Measurements from ENCODE around the gene MCEE. TPM values are rescaled to one million over a fixed set of nuclear protein-coding genes. Genes with fewer than 3 reads are reported as not detected.

MCEE gene
- total RNA-seq, 3 donors from 2014 or later: 18.2 to 22.8 (median 19.1) TPM

DNA sequence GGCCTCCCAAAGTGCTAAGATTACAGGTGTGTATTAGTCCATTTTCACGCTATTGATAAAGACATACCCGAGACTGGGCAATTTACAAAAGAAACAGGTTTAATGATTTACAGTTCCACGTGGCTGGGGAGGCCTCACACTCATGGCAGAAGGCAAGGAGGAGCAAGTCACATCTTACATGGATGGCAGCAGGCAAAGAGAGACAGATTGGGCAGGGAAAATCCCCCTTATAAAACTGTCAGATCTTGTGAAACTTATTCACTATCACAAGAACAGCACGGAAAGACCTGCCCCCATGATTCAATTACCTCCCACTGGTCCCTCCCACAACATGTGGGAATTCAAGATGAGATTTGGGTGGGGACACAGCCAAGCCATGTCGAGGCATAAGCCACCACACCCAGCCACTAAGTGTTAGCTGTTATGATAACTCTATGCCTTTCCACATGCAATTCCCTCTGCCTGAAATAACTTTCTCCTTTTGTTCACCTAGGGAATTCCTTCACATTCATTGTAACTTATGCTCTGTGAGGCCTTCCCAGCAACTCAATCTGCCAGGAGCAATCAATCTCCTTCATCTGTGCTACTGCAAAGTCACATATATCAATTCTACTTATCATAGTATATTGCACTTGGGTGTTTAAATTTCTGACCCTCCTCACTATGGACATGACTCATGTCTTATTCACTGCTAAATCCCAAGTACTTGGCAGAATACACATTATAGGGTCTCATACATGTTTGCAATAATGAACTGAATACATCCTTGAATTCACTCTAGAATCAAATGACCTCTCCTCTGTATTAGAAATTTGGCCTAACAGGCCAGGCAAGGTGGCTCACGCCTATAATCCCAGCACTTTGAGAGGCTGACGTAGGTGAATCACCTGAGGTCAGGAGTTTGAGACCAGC lies 7.4 kb downstream of the MCEE start:
- Histone ChIP-seq H3K4me3 (no peak overlapping the region), H3K9me3 (no peaks in the 10 kb centered on the region), H3K4me1 (ENCODE audit: low read depth) (no peaks in the 10 kb centered on the region), H3K36me3 (ENCODE audit: low read depth) (no peaks in the 10 kb centered on the region)
- no peak for DNase-seq
- intact Hi-C loops (cut with DNase I, micrococcal nuclease): no loop called here
- no peak for TF ChIP-seq CTCF (IDR thresholded peaks at IDR 0.05)
- no peak for ATAC-seq

GRCh38 chr2:71121479-71121878 lies 8.6 kb downstream of the MCEE start:
- no peak for TF ChIP-seq CTCF (IDR thresholded peaks at IDR 0.05)
- no peaks in the 10 kb centered on the region for H3K4me1 ChIP-seq (ENCODE audit: low read depth)
- intact Hi-C loops (cut with DNase I, micrococcal nuclease): no loop called here
- no peak for DNase-seq
- no peak for ATAC-seq
- H3K36me3 ChIP-seq (ENCODE audit: low read depth): no peaks in the 10 kb centered on the region
- H3K9me3 ChIP-seq: no peaks in the 10 kb centered on the region
- H3K4me3 ChIP-seq: no peak overlapping the region

DNA sequence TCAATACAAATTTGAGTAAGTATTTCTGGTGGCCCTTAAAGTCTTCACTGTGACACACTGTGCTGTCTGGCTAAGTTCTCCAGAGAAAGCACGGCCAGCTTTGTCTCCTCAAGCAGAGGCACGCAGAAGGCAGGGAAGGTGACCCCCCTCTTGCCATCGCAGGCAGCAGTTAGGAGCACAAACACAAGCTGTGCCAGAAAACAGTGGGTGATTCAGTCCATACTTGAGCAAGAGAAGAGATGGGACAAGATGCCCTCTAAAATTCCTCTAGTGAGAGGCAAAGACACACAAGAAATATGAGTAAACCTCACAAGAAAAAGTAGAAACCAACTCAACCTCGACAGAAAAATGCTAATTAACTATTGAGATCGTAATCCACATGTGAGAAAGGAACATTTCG lies 9.8 kb downstream of the MCEE start:
- DNase-seq: no peak
- no peaks in the 10 kb centered on the region for H3K4me1 ChIP-seq (ENCODE audit: low read depth)
- H3K4me3 ChIP-seq: no peak overlapping the region
- no peak for ATAC-seq
- TF ChIP-seq CTCF (IDR thresholded peaks at IDR 0.05): no peak
- H3K36me3 ChIP-seq (ENCODE audit: low read depth): no peaks in the 10 kb centered on the region
- intact Hi-C loops (cut with DNase I, micrococcal nuclease): no loop called here
- H3K9me3 ChIP-seq: no peaks in the 10 kb centered on the region

DNA sequence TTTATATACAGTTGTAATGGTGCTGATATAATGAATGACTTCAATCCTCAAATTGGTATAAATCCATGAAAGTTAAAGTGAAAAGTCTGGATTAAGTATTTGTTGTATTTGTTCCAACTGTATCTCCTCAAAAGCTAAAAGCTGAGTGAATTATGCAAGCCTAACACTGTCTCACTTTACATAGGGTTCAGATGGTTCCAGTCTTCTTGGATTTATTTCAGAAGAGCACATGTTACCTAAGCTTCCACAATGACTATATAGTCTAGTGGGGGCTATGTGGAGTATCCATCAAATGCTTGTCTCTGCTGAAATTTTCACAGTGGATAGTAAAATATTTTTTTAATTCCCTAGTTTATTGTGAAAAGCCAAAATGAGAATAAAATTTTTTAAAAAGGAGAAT lies 13.0 kb downstream of the MCEE start:
- no peak for DNase-seq
- no peaks in the 10 kb centered on the region for H3K9me3 ChIP-seq
- H3K4me1 ChIP-seq (ENCODE audit: low read depth): no peaks in the 10 kb centered on the region
- no peak for ATAC-seq
- no peak overlapping the region for H3K4me3 ChIP-seq
- no peaks in the 10 kb centered on the region for H3K36me3 ChIP-seq (ENCODE audit: low read depth)
- intact Hi-C loops (cut with DNase I, micrococcal nuclease): no loop called here
- no peak for TF ChIP-seq CTCF (IDR thresholded peaks at IDR 0.05)

DNA sequence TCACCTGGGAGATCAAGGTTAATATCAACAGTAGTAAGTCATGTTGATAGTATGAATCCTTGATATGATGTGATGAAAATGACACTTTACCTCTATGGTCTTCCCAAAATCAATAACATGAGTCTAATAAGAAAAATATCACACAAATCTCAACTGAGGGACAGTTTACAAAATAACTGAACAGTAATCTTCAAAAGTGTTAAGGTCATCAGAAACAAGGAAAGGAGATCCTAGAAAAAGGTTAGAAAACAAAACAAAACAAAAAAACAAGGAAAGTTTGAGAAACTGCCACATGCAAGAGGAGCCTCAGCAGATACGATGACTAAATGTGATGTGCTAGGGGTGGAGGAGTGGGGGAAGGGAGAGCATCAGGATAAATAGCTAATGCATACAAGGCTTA lies 16.2 kb downstream of the MCEE start:
- H3K36me3 ChIP-seq (ENCODE audit: low read depth): no peaks in the 10 kb centered on the region
- no peak for TF ChIP-seq CTCF (IDR thresholded peaks at IDR 0.05)
- ATAC-seq (no peak), DNase-seq (no peak)
- intact Hi-C loops (cut with DNase I, micrococcal nuclease): no loop called here
- H3K4me3 ChIP-seq: no peak overlapping the region
- no peaks in the 10 kb centered on the region for H3K9me3 ChIP-seq
- H3K4me1 ChIP-seq (ENCODE audit: low read depth): no peaks in the 10 kb centered on the region

Data from mucosa of descending colon (tissue), 3 donors.